ENCODE measurements around the gene SEC22A.

DNA sequence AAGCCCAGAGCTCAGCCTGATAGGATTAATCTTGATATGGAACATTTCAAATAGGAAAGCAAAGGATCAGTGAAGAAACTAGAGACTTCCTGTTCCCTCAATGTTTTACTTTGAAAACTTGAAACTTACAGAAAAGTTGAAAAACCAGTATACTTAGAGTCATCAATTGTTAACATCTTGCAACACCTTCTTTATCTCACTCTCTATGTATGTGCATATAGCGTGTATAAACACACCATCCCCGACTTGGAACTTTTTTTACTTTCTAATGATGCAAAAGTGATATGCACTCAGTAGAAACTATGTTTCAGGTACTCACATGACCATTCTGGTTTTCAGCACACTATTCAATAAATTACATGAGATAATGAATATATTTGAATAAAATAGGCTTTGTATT lies 60.5 kb downstream of the SEC22A start:
- TF ChIP-seq, protein P1, sequence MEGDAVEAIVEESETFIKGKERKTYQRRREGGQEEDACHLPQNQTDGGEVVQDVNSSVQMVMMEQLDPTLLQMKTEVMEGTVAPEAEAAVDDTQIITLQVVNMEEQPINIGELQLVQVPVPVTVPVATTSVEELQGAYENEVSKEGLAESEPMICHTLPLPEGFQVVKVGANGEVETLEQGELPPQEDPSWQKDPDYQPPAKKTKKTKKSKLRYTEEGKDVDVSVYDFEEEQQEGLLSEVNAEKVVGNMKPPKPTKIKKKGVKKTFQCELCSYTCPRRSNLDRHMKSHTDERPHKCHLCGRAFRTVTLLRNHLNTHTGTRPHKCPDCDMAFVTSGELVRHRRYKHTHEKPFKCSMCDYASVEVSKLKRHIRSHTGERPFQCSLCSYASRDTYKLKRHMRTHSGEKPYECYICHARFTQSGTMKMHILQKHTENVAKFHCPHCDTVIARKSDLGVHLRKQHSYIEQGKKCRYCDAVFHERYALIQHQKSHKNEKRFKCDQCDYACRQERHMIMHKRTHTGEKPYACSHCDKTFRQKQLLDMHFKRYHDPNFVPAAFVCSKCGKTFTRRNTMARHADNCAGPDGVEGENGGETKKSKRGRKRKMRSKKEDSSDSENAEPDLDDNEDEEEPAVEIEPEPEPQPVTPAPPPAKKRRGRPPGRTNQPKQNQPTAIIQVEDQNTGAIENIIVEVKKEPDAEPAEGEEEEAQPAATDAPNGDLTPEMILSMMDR (IDR thresholded peaks at IDR 0.05), result no peak
- no peak for TF ChIP-seq EZH2 (IDR thresholded peaks at IDR 0.05; ENCODE audit: borderline replicate concordance, insufficient read depth, low read depth, low read length, poor library complexity, severe bottlenecking)

Data from B cell (primary cell).